Choroid plexus epithelial cell (primary cell): ENCODE data around the gene INHBC.

Source experiments
- DNase-seq: peaks from one replicate; pipeline ENCODE4 v3.0.0-alpha.2; 2010; ENCODE audit warnings: low read depth
- H3K4me3 ChIP-seq: 2 replicates; pipeline ENCODE4 v1.5.1; 2011; ENCODE audit warnings: low read depth, mild to moderate bottlenecking, control low read depth, low read length, moderate library complexity
- TF ChIP-seq, protein P1 (sequence below): conservative IDR thresholded peaks from 2 replicates; pipeline ENCODE4 v1.5.1; 2011; ENCODE audit warnings: low read depth, mild to moderate bottlenecking, control low read depth, inconsistent platforms, low read length, moderate library complexity

Gene INHBC

DNA sequence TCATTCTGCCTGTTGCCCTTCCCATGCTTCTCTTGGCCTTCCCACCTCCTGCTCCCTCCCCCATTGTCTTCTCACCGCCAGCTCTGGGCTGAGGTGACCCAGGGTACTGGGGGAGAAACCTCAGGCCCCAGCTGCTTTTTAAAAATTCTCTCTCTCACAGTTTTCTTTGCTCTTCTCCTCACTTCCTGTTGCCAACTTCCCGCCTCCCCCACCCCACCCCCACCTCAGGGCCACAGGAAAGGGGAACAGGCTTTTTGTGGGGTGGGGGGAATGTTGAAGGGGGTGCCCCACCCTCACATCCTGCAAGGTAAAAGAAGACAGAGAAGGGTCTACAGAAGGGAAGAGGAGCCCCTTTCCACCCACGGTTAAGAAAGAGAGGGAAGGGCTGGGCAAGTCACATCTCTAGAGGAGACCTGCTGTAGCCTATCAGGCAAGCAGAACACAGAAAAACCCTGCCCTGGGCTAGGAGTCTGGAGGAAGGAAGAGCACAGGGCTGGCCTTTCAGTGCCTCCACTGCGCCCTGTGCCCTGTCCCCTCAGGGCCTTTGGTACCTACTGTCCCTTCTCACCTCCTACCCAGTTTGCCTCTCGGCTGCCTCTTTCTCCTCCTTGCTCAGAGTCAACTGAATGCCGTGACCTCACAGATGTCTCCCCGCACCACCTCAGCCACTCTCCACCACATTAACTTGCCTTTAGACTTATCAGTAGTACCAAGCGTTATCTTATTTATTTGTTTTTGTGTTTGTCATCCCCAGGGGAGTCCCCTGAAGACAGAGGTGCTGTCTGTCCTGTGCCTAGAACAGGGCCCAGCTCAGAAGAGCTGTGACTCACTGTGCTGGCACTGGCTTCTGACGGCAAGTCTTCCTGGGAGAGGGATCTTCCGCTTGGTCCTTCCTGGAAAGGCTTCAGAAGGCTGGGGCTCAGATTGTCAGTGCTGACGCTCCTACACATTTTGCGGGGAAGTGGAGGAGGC is 43.4 kb downstream of the INHBC start:
- no peak overlapping the region for H3K4me3 ChIP-seq

DNA sequence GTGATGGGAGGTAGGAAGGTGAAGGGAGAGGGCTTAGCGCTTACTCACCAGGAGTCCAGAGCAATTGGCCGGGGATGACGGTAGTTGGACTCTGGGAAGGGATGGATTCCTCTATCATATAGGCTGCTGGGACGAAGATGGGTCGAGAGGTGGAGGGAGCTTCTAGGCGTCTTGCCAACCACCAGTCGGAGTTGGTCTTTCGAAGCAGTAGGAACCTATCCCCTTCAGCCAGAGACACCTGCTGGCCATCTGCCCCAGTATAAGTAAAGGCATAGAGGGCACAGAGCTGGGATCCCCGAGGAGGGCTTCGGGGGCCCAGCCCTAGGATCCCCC is 44.4 kb downstream of the INHBC start:
- H3K4me3 ChIP-seq, result no peak overlapping the region
- TF ChIP-seq, protein P1, sequence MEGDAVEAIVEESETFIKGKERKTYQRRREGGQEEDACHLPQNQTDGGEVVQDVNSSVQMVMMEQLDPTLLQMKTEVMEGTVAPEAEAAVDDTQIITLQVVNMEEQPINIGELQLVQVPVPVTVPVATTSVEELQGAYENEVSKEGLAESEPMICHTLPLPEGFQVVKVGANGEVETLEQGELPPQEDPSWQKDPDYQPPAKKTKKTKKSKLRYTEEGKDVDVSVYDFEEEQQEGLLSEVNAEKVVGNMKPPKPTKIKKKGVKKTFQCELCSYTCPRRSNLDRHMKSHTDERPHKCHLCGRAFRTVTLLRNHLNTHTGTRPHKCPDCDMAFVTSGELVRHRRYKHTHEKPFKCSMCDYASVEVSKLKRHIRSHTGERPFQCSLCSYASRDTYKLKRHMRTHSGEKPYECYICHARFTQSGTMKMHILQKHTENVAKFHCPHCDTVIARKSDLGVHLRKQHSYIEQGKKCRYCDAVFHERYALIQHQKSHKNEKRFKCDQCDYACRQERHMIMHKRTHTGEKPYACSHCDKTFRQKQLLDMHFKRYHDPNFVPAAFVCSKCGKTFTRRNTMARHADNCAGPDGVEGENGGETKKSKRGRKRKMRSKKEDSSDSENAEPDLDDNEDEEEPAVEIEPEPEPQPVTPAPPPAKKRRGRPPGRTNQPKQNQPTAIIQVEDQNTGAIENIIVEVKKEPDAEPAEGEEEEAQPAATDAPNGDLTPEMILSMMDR, result no peak
- no peak for DNase-seq

More for the DNA sequence above, 43.4 kb downstream of the INHBC start:
- TF ChIP-seq, protein P1, result no peak
- peak; percentile 31 for DNase-seq

DNA sequence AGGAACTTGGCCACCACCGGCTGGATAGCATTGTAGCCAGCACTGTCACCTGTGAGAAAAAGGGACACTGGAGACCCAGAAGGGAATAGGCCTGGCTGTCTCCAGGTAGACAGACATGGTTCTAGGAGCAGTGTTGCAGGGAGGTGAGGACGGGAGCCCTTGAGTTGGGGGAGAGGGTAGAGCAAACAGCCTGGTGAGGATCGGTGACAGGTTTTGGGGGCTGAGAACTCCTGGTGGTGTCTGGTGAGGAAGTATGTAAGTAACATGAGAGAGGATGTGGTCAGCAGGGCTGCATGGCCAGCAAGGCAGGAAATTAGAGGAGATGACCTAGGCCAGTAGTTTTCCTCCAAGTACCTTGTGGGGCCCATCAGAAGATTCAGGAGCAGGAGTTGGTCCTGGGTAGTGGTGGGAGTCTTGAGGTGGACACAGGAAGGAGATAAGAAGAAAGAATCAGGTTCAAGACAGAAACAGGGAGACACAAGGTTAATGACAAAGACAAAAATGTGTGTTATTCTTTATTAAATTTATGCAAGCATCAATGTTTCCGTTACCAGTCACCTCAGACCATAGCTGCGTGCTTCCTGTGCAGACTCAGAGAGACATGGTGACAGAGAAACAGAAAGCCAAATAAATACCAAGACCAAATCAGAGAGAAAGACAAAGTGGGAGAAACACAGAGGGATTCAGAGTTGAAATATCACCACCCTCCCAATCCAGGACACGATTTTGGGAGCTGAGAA is 45.0 kb downstream of the INHBC start, which contains the start of gene ARHGAP9:
Gene ARHGAP9 (minus strand): TSS at position 491 of the 740 bp plus-strand sequence. CDS start 460 bp downstream, at position 31.
- peak; percentile 53 for DNase-seq

DNA sequence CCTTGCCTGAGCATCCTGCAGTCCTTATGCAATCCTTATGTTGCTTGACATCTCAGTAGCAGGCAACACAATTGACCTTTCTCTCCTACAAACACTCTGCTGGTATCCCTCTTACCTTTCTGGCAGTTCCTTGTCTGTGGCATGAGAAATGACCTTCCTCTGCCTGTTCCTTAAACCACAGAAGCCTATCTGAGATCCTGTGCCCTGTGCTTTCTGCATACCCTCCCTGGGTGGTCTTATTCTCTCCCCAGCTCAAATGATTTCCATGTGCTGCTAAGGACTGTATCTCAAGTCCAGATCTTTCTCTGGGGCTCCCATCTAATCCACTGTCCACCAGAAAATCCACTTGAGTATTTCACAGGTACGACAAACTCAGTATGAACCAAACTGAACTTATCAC is 47.1 kb downstream of the INHBC start:
- TF ChIP-seq, protein P1, result no peak
- DNase-seq, result no peak
- no peak overlapping the region for H3K4me3 ChIP-seq

More for the DNA sequence above, 45.0 kb downstream of the INHBC start, which contains the start of gene ARHGAP9:
- TF ChIP-seq, protein P1, result no peak
- no peak within 1 kb of the TSS for H3K4me3 ChIP-seq

DNA sequence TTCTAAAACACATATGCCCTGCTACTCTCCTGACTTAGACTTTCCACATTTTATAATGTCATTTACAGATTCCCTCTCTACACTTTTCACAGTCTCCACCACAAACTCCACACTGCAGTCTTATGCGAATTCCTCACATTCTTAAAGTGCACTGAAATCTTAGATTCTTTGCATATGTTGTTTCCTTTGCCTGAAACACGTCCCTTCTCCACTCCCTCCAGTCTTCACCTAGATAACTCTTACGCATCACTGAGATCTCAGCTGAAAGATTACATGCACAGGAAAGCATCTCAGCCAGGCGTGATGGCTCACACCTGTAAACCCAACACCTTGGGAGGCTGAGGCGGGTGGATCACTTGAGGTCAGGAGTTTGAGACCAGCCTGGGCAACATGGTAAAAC is 48.9 kb downstream of the INHBC start:
- peak; percentile 89 for DNase-seq
- TF ChIP-seq, protein P1, result no peak
- H3K4me3 ChIP-seq, result no peak overlapping the region

DNA sequence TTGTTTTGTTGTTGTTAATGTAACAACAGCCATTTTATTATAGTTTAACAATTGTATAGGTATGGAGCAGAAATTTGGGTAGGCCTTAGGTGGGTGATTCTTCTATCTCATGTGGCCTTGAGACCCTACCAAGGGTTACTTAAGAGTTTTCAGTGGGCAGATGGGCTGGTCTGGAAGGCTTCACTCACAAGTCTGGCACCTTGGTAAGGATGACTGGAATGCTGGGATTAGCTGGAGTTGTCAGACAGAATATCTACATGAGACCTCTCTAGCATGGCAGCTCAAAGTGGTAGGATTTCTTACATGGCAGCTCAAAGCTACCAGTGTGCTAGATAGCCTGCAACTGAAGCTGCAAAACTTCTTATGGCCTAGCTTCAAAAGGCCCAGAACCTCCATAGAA is 51.1 kb downstream of the INHBC start:
- TF ChIP-seq, protein P1, result no peak
- H3K4me3 ChIP-seq, result no peak overlapping the region
- no peak for DNase-seq
